Activated naive CD8-positive, alpha-beta T cell treated with anti-CD3 and anti-CD28 coated beads for 36 hours (primary cell): ENCODE measurements around the gene GALNT9. TPM values are rescaled to one million over a fixed set of nuclear protein-coding genes. Genes with fewer than 3 reads are reported as not detected.
"Not testable (repeated sequence)": the region's sequence is repeated elsewhere in the genome, so short reads cannot be mapped to it uniquely, and the experiment has no call there.

Experiments used
- DNase-seq: peaks from one replicate; pipeline ENCODE4 v3.0.0; 2021
- H3K27ac Mint-ChIP-seq: one replicate; pipeline ENCODE4 v1.8.0; 2022; ENCODE audit warnings: mild to moderate bottlenecking, moderate library complexity, mixed read lengths
- H3K27me3 Mint-ChIP-seq: one replicate; pipeline ENCODE4 v1.8.0; 2022; ENCODE audit warnings: mild to moderate bottlenecking, mixed read lengths
- H3K36me3 Mint-ChIP-seq: one replicate; pipeline ENCODE4 v1.8.0; 2021; ENCODE audit warnings: mild to moderate bottlenecking, mixed read lengths
- H3K4me1 Mint-ChIP-seq: one replicate; pipeline ENCODE4 v1.8.0; 2021; ENCODE audit warnings: mixed read lengths
- H3K4me3 Mint-ChIP-seq: one replicate; pipeline ENCODE4 v1.8.0; 2022; ENCODE audit warnings: mild to moderate bottlenecking, moderate library complexity, mixed read lengths
- H3K9me3 Mint-ChIP-seq: one replicate; pipeline ENCODE4 v1.8.0; 2022; ENCODE audit warnings: mixed read lengths
- total RNA-seq, 2 experiments: library from RNA; stranded (reverse); gene quantifications; one replicate each; pipeline ENCODE4 v1.2.3, GENCODE V29; 2021

Gene GALNT9
- total RNA-seq, 2 experiments from 2014 or later = not detected

DNA sequence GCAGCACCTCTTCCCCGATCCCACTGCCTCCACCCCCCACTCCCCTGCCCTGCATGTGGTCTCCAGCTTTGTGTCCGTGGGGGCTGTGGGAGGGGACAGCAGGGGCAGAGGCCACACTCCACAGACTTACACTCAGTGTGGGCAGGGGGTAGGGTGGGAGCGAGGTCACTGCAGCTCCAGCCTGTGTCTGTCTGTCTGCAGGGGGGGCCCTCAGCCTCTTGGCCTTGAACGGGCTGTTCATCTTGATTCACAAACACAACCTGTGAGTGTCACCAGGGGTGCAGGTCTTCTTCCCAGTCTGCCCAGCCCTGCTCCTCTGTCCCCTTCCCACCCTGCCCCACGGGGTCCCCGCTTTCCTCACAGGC lies 178.6 kb downstream of the GALNT9 start:
- Mint-ChIP-seq H3K9me3 (no peaks in the 10 kb centered on the region), H3K27ac (no peak overlapping the region), H3K36me3 (peaks cover 6% of the 10 kb centered on the region), H3K27me3 (no peaks in the 10 kb centered on the region), H3K4me1 (peaks cover 10% of the 10 kb centered on the region), H3K4me3 (no peak overlapping the region)
- DNase-seq = no peak

DNA sequence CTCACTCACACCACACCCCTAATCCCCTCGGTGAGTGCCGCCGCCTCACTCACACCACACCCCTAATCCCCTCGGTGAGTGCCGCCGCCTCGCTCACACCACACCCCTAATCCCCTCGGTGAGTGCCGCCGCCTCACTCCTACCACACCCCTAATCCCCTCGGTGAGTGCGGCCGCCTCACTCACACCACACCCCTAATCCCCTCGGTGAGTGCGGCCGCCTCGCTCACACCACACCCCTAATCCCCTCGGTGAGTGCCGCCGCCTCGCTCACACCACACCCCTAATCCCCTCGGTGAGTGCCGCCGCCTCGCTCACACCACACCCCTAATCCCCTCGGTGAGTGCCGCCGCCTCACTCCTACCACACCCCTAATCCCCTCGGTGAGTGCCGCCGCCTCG lies 179.9 kb downstream of the GALNT9 start:
- not testable (repeated sequence) for H3K4me3 Mint-ChIP-seq, H3K27ac Mint-ChIP-seq, H3K36me3 Mint-ChIP-seq, H3K27me3 Mint-ChIP-seq, H3K9me3 Mint-ChIP-seq, DNase-seq
- H3K4me1 Mint-ChIP-seq = peaks cover 18% of the 10 kb centered on the region

DNA sequence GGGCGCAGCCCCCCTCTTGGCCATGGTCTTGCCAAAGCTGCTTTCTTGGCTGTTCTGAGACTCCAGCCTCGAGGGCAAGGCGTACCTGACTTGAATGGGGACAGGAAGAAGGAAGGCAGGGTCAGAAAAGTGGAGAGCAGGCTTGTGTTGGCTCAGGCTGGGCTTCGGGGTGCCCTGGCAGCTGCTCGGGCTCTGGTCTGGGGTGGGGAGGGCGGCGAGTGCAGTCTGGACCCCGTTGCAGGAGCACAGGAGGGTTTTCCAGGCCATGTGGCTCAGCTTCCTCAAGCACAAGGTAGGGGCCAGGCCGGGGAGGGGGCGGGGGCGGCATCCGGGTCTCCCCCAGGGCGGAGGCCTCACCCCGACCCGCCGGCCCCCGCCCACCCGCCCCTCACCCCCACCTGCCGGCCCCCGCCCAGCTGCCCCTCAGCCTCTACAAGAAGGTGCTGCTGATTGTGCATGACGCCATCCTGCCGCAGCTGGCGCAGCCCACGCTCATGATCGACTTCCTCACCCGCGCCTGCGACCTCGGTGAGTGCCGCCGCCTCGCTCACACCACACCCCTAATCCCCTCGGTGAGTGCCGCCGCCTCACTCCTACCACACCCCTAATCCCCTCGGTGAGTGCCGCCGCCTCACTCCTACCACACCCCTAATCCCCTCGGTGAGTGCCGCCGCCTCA lies 180.9 kb downstream of the GALNT9 start:
- Mint-ChIP-seq H3K4me3 (no peak overlapping the region), H3K27ac (no peak overlapping the region), H3K36me3 (peaks cover 8% of the 10 kb centered on the region), H3K4me1 (peaks cover 18% of the 10 kb centered on the region), H3K27me3 (no peaks in the 10 kb centered on the region), H3K9me3 (no peaks in the 10 kb centered on the region)
- no peak for DNase-seq

DNA sequence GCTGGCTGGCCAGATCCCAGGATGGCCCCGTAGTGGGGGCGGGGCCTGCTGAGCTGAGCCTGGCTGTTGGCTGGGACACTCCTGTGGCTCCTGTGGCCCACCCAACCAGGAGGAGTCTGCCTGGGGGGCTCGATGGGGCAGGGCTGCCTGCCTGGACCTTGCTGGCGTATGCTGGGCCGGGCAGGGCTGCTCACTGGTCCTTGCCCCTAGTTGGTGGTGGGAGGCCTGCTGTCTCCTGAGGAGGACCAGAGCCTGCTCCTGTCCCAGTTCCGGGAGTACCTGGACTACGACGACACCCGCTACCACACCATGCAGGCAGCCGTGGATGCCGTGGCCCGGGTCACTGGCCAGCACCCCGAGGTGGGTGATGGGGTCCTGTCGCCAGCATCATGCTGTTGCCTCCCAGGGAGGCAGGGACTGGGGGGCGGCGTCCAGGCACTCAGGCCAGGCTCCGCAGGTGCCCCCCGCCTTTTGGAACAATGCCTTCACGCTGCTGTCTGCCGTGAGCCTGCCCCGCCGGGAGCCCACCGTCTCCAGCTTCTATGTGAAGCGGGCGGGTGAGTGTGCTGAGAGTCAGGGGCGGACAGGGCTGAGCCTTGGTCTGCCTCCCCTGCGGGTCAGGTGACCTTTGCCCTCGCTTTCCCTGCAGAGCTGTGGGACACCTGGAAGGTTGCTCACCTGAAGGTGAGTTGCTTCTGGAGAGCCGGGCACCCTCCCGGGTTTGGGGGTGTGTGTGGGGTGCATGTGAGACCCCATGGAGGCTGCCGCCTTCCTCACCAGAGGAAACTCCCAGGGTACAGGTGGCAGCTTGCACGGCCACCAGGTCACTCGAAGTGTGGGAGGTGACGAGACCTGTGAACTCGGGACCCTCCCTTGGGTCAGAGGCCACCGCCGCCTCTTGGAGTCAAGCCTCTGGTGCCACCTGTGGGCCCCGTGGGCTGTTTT lies 181.7 kb downstream of the GALNT9 start:
- Mint-ChIP-seq H3K27ac (no peak overlapping the region), H3K27me3 (no peaks in the 10 kb centered on the region), H3K36me3 (peaks cover 12% of the 10 kb centered on the region), H3K4me3 (no peak overlapping the region), H3K4me1 (peaks cover 21% of the 10 kb centered on the region), H3K9me3 (no peaks in the 10 kb centered on the region)
- DNase-seq = no peak

DNA sequence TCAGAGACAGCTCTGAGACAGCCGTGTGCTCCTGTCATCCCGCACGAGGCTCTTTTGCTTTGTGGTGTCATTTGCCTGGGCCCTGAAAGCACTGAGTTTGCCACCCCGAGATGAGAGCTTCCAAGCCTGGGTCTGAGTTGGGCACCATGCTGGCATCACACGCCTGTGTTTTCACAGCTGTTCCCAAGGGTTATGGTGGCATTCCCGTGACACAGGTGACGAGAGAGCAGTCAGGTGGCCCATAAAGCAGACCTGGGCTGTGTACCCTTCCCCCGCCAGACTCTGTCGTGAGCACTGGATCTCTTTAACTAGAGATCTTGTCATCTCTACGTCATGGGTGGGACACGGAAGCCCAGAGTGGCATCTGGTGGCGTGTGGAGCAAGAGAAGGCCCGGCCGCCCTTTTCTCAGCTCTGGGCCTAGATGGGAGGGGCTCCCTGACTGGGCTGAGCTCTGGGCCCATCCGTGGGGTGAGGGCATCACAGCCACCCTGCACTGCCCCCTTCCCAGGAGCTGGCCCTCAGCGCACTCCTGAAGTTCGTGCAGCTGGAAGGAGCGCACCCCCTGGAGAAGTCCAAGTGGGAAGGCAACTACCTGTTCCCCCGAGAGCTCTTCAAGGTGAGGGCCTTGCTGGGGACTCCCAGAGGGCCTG lies 182.5 kb downstream of the GALNT9 start:
- no peak overlapping the region for H3K4me3 Mint-ChIP-seq
- DNase-seq = no peak
- peaks cover 21% of the 10 kb centered on the region for H3K4me1 Mint-ChIP-seq
- H3K36me3 Mint-ChIP-seq = peaks cover 14% of the 10 kb centered on the region
- H3K27me3 Mint-ChIP-seq = no peaks in the 10 kb centered on the region
- no peaks in the 10 kb centered on the region for H3K9me3 Mint-ChIP-seq
- H3K27ac Mint-ChIP-seq = no peak overlapping the region

Other genes starting within 250 kb of the GALNT9 start
- gene DDX51, start 185.3 kb downstream of the GALNT9 start, total RNA-seq = 10 to 100 TPM; 32.4 to 34.8 TPM
- 10 to 100 TPM; 54.2 to 59.2 TPM for gene NOC4L, start 185.1 kb downstream of the GALNT9 start, total RNA-seq
- 10 to 100 TPM; 53.1 to 55.9 TPM for gene FBRSL1, start 160.6 kb upstream of the GALNT9 start, total RNA-seq